ENCODE measurements around the gene SERAC1. TPM values are rescaled to one million over a fixed set of nuclear protein-coding genes. Genes with fewer than 3 reads are reported as not detected.

The SERAC1 gene
- polyA plus RNA-seq, 1 of the 3 experiments (the other 2 are of a cell fraction) = 5.6 TPM

DNA sequence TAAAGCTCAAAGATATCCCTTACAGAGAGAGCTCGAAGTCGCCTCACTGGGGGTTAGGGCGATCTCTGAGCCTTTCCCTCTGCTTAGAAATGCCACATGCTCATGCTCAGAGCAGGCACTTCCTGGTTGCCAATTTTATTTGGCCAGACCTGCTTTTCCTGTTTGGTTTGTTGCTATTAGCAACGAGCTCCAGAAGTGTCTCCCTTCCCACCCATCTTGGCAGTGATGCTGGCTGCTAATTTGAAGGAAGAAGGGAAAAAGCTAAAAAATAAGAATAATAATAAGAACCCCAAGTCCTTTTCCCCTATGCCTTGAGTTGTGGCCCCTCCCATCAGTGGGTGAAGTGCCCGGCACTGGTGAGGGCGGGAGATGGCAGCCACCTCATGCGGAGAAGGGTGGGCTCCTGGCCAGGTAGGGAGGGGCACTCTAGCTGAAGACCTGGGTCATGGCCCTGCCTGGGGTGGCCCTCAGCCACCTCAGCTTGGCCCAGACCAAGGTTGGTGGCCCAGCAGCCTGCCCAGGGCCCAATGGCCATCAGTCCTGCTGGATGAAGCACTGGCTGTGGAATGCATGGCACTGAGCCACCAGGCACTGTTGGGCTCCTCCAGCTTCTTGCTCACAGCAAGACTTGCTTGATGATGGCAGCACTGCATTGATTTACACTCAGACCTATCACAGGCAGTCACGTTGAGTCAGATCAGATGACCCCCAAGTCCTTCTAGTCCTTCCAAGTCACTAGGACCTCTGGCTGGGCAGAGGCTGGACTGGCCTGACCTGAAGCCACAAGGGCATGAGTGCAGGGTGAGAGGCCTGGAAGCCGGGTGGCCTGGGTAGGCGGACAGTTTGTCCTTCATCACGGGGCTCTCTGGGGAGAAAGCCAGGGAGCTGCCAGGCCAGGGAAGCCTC lies 107.4 kb downstream of the SERAC1 start:
- ChIA-PET CTCF (interaction anchor here (2.2 to 4.3 kb wide), 3 partner anchors 11 to 304 kb away, joined by 7 to 35 read pairs (median 14); no protein-coding TSS in a partner anchor), POLR2A (no interaction called here)
- Histone ChIP-seq H3K9ac (peak overlapping the region; percentile 77), H3K27me3 (ENCODE audit: insufficient read depth) (no peaks in the 10 kb centered on the region), H3K27ac (ENCODE audit: low read depth in 2 of 2, low read length in 1 of 2) (peak overlapping the region; percentile 51 to 99), H3F3A (replicated peaks; ENCODE audit: insufficient read depth) (peaks cover 54% of the 10 kb centered on the region), H3K4me3 (ENCODE audit: low read depth in 2 of 2, low read length in 1 of 2) (no peak overlapping the region), H3K4me2 (peak overlapping the region; percentile 57; the same call in 1 of the 2 replicates), H3K36me3 (replicated peaks in 1 of 2; ENCODE audit: control insufficient read depth in 1 of 2, insufficient read depth in 2 of 2, low read length in 1 of 2) (peaks cover 27 to 59% of the 10 kb centered on the region in 2 experiments), H4K20me1 (ENCODE audit: insufficient read depth) (no peaks in the 10 kb centered on the region), H3K79me2 (ENCODE audit: insufficient read depth) (peaks cover 36% of the 10 kb centered on the region), H3K9me3 (no peaks in the 10 kb centered on the region), H3K4me1 (ENCODE audit: control insufficient read depth in 1 of 2, insufficient read depth in 2 of 2, low read depth in 1 of 2, low read length in 1 of 2) (peaks cover 14 to 39% of the 10 kb centered on the region in 2 experiments; a peak in 3 of 4 replicates), H2AFZ (ENCODE audit: low read depth) (no peak overlapping the region), H3K9me2 (no peaks in the 10 kb centered on the region)
- peak; percentile 60 for DNase-seq
- WGBS (ENCODE audit: low lambda C conversion rate) = 48% methylated on average over 8 of the region's 11 CpGs
- TF ChIP-seq JUND (IDR thresholded peaks at IDR 0.05) = 0 out of 2 replicates have a peak, but pooled peaks have one; percentile 18
- no peak for TF ChIP-seq CTCF (IDR thresholded peaks at IDR 0.05)
- TF ChIP-seq, protein P1, sequence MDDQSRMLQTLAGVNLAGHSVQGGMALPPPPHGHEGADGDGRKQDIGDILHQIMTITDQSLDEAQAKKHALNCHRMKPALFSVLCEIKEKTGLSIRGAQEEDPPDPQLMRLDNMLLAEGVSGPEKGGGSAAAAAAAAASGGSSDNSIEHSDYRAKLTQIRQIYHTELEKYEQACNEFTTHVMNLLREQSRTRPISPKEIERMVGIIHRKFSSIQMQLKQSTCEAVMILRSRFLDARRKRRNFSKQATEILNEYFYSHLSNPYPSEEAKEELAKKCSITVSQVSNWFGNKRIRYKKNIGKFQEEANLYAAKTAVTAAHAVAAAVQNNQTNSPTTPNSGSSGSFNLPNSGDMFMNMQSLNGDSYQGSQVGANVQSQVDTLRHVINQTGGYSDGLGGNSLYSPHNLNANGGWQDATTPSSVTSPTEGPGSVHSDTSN (IDR thresholded peaks at IDR 0.05) = peak; percentile 81
- no peak for TF ChIP-seq ZBTB33 (IDR thresholded peaks at IDR 0.05; ENCODE audit: borderline replicate concordance, low read depth)
- TF ChIP-seq, protein P2, sequence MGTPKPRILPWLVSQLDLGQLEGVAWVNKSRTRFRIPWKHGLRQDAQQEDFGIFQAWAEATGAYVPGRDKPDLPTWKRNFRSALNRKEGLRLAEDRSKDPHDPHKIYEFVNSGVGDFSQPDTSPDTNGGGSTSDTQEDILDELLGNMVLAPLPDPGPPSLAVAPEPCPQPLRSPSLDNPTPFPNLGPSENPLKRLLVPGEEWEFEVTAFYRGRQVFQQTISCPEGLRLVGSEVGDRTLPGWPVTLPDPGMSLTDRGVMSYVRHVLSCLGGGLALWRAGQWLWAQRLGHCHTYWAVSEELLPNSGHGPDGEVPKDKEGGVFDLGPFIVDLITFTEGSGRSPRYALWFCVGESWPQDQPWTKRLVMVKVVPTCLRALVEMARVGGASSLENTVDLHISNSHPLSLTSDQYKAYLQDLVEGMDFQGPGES (IDR thresholded peaks at IDR 0.05; ENCODE audit: low read depth, low read length) = no peak
- TF ChIP-seq RCOR1 (IDR thresholded peaks at IDR 0.05; ENCODE audit: low read length) = no peak
- TF ChIP-seq, protein P3, sequence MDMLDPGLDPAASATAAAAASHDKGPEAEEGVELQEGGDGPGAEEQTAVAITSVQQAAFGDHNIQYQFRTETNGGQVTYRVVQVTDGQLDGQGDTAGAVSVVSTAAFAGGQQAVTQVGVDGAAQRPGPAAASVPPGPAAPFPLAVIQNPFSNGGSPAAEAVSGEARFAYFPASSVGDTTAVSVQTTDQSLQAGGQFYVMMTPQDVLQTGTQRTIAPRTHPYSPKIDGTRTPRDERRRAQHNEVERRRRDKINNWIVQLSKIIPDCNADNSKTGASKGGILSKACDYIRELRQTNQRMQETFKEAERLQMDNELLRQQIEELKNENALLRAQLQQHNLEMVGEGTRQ (IDR thresholded peaks at IDR 0.05; ENCODE audit: borderline replicate concordance, low read depth, low read length) = no peak
- TF ChIP-seq RAD21 (IDR thresholded peaks at IDR 0.05; ENCODE audit: low read length) = no peak
- TF ChIP-seq FOXJ3 (CRISPR knock-in tag; IDR thresholded peaks at IDR 0.05) = no peak
- no peak for TF ChIP-seq EZH2phosphoT487 (IDR thresholded peaks at IDR 0.05; ENCODE audit: borderline replicate concordance, low read depth)
- 0 out of 2 replicates have a peak, but pooled peaks have one; percentile 48 for TF ChIP-seq TEAD4 (IDR thresholded peaks at IDR 0.05; ENCODE audit: borderline replicate concordance, insufficient read depth)
- TF ChIP-seq POLR2AphosphoS5 (IDR thresholded peaks at IDR 0.05; ENCODE audit: low read depth, low read length) = peak; percentile 35; the same call in 1 of the 2 replicates
- peak; percentile 90; the same call in 1 of the 2 replicates for TF ChIP-seq RXRA (IDR thresholded peaks at IDR 0.05; ENCODE audit: borderline replicate concordance, low read depth)
- TF ChIP-seq SMC3 (IDR thresholded peaks at IDR 0.05; ENCODE audit: low read depth, low read length) = no peak
- no peak for TF ChIP-seq GATA2 (CRISPR knock-in tag; IDR thresholded peaks at IDR 0.05)
- no peak for TF ChIP-seq MXI1 (IDR thresholded peaks at IDR 0.05; ENCODE audit: low read depth, low read length)
- TF ChIP-seq SIN3A (IDR thresholded peaks at IDR 0.05; ENCODE audit: borderline replicate concordance, low read depth, low read length) = 0 out of 2 replicates have a peak, but pooled peaks have one; percentile 23
- peak in 1 of 2 experiments; percentile 70; a peak in 1 of 4 replicates for TF ChIP-seq EP300 (IDR thresholded peaks at IDR 0.05; ENCODE audit: borderline replicate concordance in 1 of 2, low read depth in 1 of 2, low read length in 1 of 2)
- no peak for TF ChIP-seq YY1 (IDR thresholded peaks at IDR 0.05; ENCODE audit: low read depth)
- TF ChIP-seq GABPA (IDR thresholded peaks at IDR 0.05; ENCODE audit: low read depth) = no peak
- no peak for TF ChIP-seq MEF2A (IDR thresholded peaks at IDR 0.05; ENCODE audit: borderline replicate concordance, low read depth)
- TF ChIP-seq ELF1 (IDR thresholded peaks at IDR 0.05) = peak; percentile 85
- TF ChIP-seq TAF1 (IDR thresholded peaks at IDR 0.05; ENCODE audit: borderline replicate concordance, low read depth, low read length) = no peak
- TF ChIP-seq USF1 (IDR thresholded peaks at IDR 0.05; ENCODE audit: borderline replicate concordance, low read depth) = no peak

Data from SK-N-SH (cell line).